Activated CD4-positive, alpha-beta T cell treated with anti-CD3 and anti-CD28 coated beads, Interleukin-2, amount 50 U/mL, for 1 hour (primary cell): Measurements from ENCODE around the gene POC1A.
A peak's percentile ranks its signal among the peaks of the same experiment; 100 is the strongest.
"Not testable (repeated sequence)": the region's sequence is repeated elsewhere in the genome, so short reads cannot be mapped to it uniquely, and the experiment has no call there.

Experiments
- DNase-seq: peaks from one replicate; pipeline ENCODE4 v3.0.0-alpha.2; 2020

The POC1A gene

DNA sequence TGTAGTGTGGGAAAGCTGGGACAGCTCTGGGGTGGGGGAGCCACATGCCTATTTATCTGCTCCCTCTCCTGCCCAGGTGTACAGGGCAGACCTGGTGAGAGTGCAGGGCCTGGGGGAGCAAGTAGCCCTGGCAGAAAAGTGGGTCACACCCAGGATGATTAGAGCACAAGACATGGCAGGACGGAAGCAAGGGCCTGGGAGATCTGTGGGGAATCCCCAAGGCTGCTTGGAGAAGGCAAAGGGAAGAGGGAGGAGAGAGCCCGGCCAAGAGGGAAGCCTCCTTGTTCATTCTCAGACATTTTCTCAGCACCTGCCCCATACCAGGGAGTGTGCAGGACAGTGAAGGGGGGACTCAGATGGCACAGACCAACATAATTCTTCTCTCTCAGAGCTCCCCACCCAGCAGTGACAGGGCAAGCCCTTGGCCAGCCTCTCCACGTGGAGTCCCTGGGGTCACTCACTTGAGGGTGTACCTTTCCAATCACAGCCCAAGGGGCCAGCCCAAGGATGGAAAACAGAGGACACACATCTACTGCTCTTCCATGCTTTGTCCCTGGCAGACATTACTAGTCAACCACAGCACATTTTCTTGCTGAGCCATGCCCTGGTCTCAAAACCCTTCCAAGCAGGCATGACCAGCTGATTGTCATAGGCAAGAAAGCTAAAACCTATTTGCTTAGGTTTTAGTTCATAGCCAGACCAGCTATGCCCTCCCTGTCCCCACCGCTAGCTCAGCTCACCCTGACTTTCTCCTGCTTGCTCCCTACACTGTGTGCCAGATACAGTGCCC lies 92.9 kb downstream of the POC1A start:
- no peak for DNase-seq

DNA sequence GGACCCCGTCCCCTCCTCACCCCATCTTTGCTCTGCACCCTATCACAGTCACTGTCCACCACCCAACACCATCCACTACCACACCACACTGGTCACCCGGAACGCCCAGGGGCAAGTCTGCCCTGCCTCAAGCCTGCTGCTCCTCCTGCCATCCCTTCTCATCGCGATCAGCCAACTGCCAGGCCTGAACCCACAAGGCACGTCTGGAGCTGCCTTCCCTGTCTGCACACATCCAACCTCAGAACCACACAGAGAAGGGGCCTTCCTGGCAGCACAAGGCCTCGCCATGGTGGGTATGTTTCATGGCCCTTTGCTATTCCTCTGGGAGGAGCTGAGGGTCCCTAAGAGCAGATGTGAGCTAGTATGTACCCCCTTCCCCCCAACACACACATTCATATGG lies 94.4 kb downstream of the POC1A start:
- DNase-seq: no peak

DNA sequence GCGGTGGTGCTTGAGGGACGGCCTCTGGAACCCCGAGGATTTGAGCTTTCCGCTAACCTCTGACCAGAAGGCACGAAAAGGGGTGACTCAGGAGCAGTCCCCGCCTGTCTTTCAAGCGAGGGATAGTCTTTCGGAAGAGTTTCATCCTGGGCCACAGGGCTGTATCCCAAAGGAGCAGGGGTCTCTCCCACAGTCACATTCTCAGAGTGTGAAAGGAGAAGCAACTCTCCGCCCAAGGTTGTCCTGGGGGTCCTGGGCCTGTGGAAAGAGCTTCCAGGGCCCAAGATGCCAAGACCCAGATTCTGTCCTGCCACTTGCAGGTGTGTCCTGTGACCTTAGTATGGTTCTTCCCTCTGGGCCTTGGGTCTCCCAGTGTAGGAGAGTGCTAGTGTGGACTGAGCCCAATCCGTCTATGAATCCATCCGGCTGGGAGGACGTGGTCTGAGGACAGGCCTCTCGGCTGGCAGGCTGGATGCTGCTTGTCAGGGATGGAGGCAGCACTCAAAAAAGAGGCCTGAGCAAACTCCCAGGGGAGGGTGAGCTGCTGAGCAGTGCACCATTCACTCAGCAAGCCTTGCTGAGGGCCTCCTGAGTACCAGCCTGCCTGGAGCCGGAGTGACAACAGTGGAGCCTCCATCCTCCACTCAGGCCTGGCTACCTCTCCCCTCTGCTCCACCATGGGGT lies 96.3 kb downstream of the POC1A start:
- no peak for DNase-seq

DNA sequence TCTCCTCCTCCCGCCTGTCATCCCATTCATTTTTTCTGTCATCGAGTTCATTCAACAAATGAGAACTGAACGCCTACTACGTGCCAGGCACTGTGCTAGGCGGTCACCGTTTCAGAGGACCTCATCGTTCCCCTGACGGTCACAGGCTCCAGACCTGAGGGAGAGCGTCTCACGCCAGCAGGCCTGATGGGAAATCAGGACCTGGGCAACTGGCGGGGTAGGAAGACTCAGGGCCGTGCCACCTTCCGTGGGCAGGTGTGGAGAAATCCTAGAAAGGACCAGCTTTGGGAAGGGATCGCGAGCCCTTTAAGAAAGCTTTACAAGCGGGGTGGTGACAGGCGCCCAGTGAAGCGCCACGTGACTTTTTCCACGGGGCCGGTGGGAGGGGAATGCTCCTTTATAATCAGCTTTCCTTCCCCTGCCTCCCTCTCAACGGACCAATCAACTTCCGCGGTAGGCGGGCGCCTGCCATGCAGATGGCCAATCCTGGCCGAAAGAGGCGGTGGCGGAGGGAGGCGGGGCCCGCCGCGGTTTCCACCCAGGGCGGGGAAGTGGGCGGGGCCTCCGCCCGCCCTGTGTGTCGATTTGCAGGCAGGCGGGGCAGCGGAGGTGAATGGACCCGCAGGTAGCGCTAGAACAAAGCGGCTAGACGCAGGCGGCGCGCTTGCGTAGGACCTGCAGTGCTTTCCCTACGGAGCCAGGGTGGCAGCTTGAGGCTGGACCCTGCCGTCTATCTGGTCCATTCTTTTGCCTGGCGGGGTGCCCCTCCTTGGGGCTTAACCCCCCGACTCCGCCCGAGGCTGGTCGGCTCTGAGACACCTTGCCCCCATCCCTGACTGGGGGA lies 97.0 kb downstream of the POC1A start:
- DNase-seq: peak; percentile 99

DNA sequence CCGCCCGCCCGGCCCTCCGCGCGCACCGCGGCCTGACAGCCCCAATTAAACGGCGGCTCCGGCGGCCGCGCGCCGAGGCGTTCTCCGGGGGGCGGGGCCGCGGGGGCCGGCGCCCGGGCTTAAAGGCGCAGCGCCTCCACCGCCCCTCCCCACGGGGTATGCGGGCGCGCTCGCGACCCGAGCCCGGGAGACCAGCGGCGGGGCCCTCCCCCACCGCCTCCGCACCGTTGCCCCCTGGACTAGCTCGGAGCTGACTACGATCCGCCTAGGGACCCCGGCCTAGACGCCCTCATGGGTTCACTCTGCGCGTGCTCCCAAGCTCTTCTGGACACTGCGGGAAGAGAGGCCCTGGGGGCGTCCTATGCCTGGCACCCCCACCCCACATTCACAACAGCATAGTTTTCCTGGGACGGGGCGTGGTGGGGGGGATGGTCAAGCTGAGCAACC lies 97.7 kb downstream of the POC1A start, which contains the start of gene DUSP7:
Gene DUSP7, minus strand, starts transcription at position 51 of the 447 bp plus-strand sequence. CDS start 205 bp downstream, outside the sequence.
- DNase-seq: peak; percentile 62

DNA sequence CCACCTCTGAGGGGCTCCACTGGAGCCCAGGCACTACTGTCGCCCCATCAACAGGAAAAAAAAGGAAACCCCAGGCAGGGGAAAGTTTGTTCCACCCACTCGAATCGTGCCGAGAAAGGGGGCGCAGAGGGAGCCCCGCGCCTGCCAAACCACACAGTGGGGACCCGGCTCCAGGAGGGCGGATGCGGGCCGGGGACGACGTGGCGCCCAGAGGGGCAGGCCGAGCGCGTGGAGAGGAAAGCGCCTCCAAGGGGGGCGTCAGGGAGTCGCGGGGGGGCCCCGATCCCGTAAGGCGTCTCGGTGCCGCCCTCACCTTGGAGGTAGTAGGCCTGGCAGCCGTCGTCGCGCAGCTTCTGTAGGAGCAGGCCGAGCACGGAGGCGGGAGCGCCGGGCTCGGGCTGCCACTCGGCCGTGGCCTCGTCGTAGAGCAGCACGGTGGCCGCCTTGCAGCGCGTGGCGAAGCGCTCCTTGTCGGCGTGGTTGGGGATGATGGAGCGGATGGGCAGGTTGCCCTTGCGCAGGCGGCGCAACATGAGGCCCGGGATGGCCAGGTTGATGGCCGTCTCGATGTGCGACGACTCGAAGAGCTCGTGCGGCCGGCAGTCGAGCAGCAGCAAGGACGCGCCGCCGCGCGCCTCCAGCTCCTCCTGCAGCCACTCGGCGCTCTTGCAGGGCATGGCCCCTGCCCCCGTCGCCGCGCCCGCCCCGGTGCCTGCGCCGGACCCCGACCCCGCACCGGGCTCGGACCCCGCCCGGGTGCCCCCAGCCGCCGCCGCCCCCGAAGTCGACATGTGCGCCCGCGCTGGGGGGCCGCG lies 98.5 kb downstream of the POC1A start:
- DNase-seq: peak; percentile 41

DNA sequence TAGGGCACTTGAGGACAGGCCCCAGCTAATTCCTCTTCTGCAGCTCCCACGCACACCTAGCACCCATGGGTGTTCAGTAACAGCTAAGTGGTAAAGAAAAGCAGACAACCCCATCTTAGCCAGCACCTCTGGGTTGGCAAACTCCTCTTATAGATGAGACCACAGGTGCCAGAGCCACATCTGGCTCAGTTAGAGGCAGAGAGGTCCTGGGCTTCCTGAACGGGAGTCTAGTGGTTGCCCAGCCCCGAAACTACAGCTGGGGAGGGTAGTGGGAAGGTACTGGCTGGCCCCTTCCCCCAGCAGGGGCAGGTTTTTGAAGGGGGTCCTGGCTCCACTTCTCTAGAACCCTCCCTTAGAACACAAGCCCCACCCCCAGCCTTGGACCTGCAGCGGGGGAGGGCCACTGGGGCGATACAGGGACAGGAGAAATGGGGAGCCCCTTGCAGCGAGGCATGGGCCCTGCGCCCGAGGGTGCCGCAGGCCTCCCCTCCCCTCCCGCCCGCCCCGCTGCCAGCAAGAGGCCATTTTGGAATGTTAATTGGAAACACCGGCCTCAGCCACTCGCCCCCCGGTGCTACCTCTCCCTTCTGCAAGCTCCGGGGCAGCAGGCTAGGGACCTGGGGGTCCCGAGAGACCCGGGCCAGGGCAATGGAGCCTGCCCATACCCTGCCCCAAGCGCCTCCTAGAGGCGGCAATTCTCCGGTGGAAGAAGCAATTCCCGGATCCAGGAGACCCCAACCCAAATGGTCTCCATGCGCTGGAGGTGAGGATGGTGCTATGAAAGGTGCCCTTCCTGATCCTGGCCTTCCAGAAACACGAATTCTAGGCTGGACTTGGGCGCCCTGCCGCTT lies 99.3 kb downstream of the POC1A start:
- no peak for DNase-seq

DNA sequence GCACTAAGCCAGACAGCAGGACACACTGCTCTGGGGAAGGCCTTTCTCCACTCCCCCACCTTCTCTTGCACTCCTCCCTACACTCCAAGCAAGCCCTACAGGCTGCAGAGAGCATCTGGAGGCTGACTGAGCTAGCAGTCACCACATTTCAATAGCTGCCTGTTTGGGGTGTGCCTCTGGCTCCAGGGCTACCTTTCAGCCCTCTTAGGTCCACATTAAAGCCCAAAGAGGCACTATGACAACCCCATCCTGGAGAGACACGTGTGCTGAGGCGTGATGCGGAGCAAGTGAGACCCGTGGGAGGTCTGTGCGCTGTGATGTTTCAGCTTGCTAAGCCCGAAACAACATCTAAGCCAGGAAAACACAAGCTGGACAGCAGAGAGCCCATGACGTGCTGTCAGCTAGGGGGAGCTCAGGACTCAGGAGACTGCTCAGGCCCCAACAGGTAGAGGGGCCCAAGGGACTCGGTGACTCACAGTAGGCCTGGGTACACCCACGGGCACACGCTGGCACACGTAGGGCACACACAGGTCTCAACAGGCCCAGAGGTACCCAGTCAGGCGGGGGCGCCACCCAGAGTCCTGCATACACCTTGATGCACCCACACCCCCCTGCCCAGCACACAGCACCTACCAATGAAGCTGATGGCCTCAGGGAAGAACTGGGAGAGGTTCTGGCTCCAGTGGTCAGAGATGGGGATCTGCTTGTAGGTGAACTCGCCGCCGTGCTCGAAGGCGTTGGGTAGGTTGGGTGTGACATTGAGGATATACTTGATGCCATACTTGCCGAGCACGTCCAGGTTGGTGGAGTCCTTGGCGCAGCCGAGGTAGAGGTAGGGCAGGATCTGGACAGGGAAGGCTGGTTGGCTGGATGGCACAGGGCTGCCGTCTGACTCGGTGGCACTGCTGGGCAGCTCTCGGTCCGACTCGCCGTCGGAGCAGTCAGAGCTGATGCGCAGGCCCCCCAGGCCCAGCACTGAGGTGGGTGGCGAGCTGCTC lies 100.6 kb downstream of the POC1A start:
- peak; percentile 33 for DNase-seq

DNA sequence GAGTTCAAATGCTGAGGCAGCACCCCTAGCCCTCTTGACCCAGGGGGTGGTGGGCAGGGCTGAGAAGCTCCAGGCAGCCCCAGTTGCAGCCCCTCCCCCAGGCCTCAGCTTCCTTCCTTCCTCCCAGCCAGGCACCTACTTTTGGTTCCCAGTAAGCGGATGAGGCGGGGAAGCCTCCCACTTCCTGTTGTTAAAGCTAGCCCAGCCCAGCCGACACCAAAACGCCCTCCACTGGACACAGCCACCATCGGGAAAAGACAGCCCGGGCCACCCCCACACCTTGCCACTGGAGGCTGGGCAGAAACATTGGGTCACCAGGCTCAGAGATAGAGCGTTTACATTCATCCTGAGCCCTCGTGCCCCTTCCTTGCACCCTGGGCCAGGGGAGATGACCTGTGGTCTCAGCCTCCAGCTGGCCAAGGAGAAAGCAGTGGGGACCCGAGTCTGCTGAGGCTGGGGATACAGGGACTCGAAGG lies 101.4 kb downstream of the POC1A start:
- DNase-seq: peak; percentile 20

DNA sequence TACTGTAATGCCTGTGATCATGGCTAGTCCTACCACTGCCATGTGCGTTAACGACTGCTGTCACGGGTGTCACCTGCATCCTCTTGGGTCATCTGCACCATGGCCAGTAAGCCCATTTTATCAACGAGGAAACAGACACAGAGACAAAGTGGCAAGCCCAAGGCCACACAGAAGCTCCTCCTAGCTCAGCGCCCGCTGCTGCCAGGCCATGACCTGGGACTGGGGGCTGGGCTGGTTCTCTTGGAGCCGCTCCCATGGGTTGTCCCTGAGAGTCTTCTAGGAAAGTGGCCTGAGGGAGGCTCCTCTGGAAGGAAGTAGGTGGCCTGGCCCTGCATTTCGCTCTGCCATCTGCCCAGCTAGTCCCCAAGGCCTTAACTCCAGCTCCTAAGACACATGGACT lies 102.8 kb downstream of the POC1A start:
- no peak for DNase-seq

DNA sequence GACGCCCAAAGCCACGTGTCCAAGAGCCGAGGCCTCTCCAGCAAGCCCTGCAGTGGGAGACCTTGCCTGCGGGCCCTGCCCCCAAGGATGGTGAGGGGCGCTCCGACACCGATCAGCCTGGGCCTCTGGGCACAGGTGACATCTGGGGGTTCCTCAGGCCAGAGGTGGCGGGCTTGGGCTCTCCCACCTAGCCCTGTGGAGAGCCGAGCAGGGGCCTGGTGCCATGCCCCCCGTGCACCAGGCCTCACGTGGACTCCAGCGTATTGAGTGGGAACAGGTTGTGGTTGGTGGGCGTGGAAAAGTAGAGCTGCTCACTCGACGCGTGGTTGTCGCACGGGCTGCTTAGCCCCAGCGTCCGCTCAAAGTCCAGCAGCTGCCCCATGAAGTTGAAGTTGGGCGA lies 103.7 kb downstream of the POC1A start:
- no peak for DNase-seq

DNA sequence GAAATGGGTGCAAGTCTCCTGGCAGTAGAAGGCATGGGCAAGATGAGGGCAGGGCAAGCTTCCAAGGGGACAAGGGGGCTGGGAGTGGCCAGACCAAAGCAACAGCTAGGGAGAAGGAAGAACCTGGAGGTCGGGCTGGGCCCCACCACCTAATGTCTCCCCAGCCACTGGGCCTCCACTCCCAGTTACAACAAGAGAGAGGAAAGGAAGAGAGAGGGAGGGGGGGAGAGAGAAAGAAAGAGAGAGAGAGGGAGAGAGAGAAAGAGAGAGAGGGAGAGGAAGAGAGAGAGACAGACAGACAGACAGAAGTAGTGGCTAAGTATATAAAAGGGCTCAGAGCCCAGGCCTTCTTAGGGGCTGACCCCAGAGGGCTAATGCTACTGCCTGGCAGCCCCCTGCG lies 104.7 kb downstream of the POC1A start:
- no peak for DNase-seq

DNA sequence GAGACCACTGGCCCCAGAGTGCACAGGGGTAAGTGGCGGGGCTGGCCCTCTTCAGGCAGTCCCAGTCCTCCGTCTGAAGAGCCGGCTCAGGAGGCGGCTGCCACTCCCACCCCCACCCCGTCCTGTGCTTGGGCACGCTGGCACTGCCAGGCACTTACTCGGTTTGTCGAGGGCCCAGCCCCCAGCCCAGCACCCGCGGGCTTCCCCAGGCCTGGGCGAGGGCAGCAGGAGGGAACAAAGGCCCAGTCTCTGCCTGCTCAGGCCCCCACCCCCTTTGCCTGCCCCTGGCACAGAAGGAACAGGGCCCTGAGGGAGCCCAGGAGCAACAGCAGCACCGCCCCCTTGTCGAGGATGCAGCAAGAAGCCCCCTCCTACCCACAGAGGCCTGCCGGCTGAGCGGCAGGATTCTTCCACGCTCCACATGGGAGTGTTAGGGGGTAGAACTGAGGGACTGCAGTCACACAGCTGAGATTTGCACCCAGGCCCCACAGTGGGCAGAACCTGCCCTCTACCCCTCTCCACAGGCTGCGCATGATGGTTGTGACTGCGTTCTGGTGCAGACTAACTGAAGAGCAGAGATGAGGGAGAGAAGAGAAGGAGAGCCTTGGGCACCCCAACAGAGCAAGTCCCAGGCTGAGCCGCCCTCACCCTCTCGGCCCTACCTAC lies 106.8 kb downstream of the POC1A start:
- DNase-seq: no peak

DNA sequence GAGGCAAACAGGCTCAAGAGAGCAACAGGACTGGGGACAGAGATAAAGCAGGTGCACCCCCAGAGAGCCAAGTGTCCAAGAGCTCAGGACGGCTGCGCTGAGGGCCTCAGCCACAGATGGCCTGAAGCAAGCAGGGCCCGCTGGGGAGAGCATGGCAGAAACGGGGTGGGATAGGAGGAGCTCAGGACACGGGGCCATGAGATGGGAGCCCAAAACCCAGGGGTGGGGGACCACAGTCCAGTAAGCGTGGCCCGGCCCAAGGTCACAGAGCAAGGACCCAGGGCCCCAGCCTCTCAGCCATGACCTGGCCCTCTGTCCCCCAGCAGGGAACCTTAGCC lies 107.4 kb downstream of the POC1A start:
- DNase-seq: no peak

DNA sequence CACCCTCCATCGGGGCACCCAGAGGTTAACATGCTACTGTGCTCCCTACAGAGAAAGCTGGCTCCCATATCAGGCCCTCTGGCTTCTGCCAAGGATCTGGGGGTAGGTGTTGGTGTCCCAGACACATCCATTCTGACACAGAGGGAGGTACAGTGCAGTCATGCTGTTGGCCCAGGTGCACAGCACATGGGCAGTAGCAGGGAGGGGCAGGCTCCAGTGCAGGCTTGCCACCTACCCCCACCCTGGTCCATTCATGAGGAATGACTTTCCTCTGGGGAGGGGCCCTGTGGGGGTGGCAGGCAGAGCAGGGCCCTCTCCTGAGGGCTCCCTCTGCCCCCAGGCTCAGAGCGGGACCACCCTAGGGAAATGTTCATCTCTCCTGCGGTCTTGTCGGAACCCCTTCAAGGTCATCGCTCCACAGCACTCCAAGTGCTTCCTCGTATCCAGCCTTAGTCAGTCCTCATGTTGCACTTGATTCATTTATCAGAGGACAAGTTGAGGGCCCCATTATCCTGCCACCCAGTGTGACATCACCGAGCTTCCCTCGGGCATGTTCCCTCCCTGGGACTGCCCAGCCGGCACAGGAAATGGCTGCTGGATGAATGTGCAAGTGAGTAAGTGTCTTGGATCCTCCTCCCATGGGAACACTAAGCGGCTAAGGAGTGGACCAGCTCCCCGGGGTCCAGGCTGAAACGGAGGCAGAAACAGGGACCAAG lies 107.9 kb downstream of the POC1A start:
- DNase-seq: no peak

DNA sequence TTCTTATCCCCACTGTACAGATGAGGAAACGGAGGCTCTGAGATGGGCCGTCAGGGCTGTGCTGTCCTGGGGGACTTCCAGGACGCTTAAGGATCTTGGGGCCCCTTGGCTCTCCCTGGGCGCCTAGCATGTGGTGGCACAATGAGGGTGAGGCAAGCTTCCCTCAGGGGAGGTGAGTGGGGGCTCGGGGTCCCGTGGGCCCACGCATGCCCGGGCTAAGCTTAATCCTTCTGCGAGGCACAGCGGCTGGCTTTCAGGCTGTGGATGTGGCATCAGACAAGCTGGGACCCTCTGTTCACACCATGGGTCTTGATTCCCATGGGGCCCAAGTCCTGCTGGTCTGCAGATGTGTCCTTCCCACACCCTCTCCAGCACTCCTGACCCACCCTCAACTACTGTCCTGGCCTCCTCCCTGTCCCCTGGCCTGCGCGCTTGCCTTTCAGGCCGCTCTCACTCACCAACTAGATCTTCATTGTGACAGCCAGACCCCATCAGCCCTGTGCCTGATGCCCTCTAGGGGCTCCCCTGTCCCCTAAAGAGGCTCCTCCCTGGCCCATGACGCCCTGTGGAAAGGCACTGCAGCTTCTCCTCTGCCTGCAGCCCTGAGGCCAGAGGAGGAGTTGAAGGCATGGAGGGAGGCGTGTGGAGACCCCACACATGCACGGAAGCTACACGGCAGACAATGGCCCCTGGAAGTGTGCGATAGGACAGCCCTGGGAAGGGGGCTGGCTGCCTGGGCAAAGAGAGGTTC lies 109.2 kb downstream of the POC1A start:
- no peak for DNase-seq

DNA sequence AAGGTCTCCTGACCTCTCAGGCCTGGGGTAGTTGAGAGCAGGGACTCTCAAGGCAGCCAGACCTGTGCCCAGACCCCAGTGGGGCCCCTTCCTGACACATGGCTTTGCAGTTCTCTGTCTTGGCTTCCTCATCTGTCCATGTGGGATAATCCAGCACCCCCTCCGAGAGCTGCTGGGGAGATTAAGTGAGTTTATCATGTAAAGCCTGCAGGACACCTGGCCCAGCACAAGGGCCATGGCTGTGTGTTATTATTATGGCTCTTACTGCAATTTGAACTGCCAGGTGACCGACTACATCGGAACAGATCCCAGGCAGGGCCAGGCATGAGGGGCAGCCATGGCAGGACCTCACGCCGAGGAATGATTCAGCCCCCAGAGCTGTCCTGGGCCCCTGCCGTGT lies 110.5 kb downstream of the POC1A start:
- DNase-seq: no peak

DNA sequence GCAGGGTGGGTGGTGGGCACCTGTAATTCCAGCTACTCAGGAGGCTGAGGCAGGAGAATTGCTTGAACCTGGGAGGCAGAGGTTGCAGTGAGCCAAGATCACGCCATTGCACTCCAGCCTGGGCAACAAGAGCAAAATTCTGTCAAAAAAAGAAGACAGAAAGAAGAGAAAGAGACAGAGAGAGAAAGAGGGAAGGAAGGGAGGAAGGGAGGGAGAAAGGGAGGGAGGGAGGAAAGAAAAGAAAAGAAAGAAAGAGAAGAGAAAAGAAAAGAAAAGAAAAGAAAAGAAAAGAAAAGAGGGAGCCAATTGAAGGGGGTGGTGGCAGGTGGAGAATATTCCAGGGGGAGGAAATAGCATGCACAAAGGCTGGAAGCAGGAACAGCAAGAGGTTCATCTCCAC lies 111.2 kb downstream of the POC1A start:
- not testable (repeated sequence) for DNase-seq
